ENCODE data around the gene PARD3B.

The PARD3B gene

GRCh38 chr2:205276116-205276777 lies 731.0 kb downstream of the PARD3B start:
- DNase-seq (ENCODE audit: low read depth) = no peak

GRCh38 chr2:205280596-205281236 lies 735.4 kb downstream of the PARD3B start:
- DNase-seq (ENCODE audit: low read depth) = no peak

- DNase-seq (ENCODE audit: low read depth) = no peak
These were observed 738.5 kb downstream of the PARD3B start for GRCh38 chr2:205283736-205284270.

GRCh38 chr2:205284334-205284733 lies 739.1 kb downstream of the PARD3B start:
- no peak for DNase-seq (ENCODE audit: low read depth)

GRCh38 chr2:205287316-205287715 lies 742.0 kb downstream of the PARD3B start:
- no peak for DNase-seq (ENCODE audit: low read depth)

- DNase-seq (ENCODE audit: low read depth) = no peak
These were observed 743.4 kb downstream of the PARD3B start for GRCh38 chr2:205288686-205289085.

GRCh38 chr2:205290299-205290698 lies 745.0 kb downstream of the PARD3B start:
- no peak for DNase-seq (ENCODE audit: low read depth)

- DNase-seq (ENCODE audit: low read depth) = no peak
These were observed 747.5 kb downstream of the PARD3B start for GRCh38 chr2:205292665-205293295.

- no peak for DNase-seq (ENCODE audit: low read depth)
These were observed 748.3 kb downstream of the PARD3B start for GRCh38 chr2:205293559-205293958.

GRCh38 chr2:205296959-205297358 lies 751.7 kb downstream of the PARD3B start:
- no peak for DNase-seq (ENCODE audit: low read depth)

- no peak for DNase-seq (ENCODE audit: low read depth)
These were observed 752.1 kb downstream of the PARD3B start for GRCh38 chr2:205297368-205297767.

- no peak for DNase-seq (ENCODE audit: low read depth)
These were observed 752.6 kb downstream of the PARD3B start for GRCh38 chr2:205297846-205298245.

GRCh38 chr2:205311201-205311600 lies 765.9 kb downstream of the PARD3B start:
- no peak for DNase-seq (ENCODE audit: low read depth)

- DNase-seq (ENCODE audit: low read depth) = no peak
These were observed 776.0 kb downstream of the PARD3B start for GRCh38 chr2:205321231-205321630.

- no peak for DNase-seq (ENCODE audit: low read depth)
These were observed 778.7 kb downstream of the PARD3B start for GRCh38 chr2:205323929-205324328.

GRCh38 chr2:205324355-205324754 lies 779.1 kb downstream of the PARD3B start:
- no peak for DNase-seq (ENCODE audit: low read depth)

GRCh38 chr2:205333351-205333750 lies 788.1 kb downstream of the PARD3B start:
- no peak for DNase-seq (ENCODE audit: low read depth)

GRCh38 chr2:205337274-205337673 lies 792.0 kb downstream of the PARD3B start:
- no peak for DNase-seq (ENCODE audit: low read depth)

- DNase-seq (ENCODE audit: low read depth) = no peak
These were observed 792.9 kb downstream of the PARD3B start for GRCh38 chr2:205338156-205338555.

- no peak for DNase-seq (ENCODE audit: low read depth)
These were observed 797.8 kb downstream of the PARD3B start for GRCh38 chr2:205343103-205343502.

- no peak for DNase-seq (ENCODE audit: low read depth)
These were observed 801.4 kb downstream of the PARD3B start for GRCh38 chr2:205346649-205347048.

- DNase-seq (ENCODE audit: low read depth) = no peak
These were observed 802.6 kb downstream of the PARD3B start for GRCh38 chr2:205347899-205348298.

GRCh38 chr2:205352094-205352493 lies 806.8 kb downstream of the PARD3B start:
- DNase-seq (ENCODE audit: low read depth) = no peak
